Activated CD4-positive, alpha-beta T cell treated with anti-CD3 and anti-CD28 coated beads for 4 hours (primary cell): ENCODE results near the gene B3GLCT.

Source experiments
- DNase-seq, 2 donors: peaks; one replicate each; pipeline ENCODE4 v3.0.0-alpha.2; 2020

B3GLCT gene

GRCh38 chr13:31357581-31357980 is 157.8 kb downstream of the B3GLCT start:
- DNase-seq, result no peak

GRCh38 chr13:31361673-31362072 is 161.9 kb downstream of the B3GLCT start:
- DNase-seq, result no peak

DNA sequence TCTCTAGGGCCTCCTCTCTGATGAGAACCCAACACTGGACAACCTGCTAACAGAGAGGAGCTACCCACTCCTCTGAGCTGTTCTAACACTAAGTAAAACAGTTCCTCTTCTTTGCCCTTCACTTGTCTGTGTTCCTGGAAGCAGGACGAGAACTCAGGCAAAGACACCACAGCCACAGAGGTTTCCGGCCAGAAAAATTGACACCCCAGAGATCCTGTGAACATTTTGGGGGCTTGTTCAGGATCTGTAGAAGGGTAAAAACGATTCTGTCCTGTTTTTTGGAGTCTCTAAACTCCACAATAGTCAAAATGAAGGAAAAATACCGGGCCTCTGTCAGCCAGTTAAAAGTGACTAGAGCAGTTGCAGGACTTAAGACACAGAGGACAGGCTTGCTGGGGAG is 165.9 kb downstream of the B3GLCT start:
- no peak for DNase-seq

GRCh38 chr13:31367410-31367809 is 167.6 kb downstream of the B3GLCT start:
- no peak for DNase-seq

DNA sequence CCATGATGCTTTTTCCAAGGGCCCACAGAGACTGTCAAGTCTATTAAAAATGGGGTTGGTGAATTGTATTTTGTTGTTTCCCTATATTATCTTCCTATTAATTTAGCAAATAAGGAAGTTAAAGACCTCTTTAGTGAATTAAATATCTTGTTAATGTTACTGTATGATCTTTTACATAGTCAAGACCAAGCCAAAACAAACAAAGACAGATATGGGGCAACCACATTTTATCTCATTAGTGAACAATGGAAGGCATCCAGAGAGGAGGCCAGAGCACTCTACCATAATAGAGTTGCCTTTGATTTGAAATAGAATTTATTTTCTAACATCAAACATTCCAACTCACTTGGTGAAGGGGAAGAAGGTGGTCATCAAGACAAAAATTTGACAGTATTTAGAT is 169.4 kb downstream of the B3GLCT start:
- DNase-seq, result no peak

GRCh38 chr13:31372454-31372853 is 172.7 kb downstream of the B3GLCT start:
- DNase-seq, result no peak

GRCh38 chr13:31374682-31375081 is 174.9 kb downstream of the B3GLCT start:
- DNase-seq, result no peak

DNA sequence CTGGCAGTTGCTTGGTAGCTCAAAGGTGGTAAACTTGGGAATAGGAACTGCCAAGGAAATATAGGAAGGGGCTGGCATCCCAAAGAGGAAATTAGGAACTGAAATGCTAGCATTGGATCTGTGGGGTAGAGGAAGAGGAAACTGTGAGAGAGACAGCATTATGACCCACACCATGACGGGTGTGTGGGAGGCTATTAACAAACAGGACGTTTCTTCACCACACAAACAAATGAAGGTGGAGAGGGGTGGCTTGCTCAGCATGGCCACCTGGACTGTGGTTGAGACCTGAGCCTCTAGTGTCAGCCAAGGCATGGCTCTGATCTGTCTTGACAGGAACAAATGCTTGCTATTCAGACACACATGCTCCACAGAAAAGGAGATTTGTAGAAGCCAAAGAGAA is 178.2 kb downstream of the B3GLCT start:
- no peak for DNase-seq

- no peak for DNase-seq
Observed at GRCh38 chr13:31380715-31381114, 180.9 kb downstream of the B3GLCT start.
